T follicular helper cell (primary cell): ENCODE measurements around the gene SLC22A3.
A peak's percentile ranks its signal among the peaks of the same experiment; 100 is the strongest.
"Not testable (repeated sequence)": the region's sequence is repeated elsewhere in the genome, so short reads cannot be mapped to it uniquely, and the experiment has no call there.

Source experiments
- DNase-seq: peaks from one replicate; pipeline ENCODE4 v3.0.0-alpha.2; 2020; ENCODE audit warnings: low read depth

Gene SLC22A3

DNA sequence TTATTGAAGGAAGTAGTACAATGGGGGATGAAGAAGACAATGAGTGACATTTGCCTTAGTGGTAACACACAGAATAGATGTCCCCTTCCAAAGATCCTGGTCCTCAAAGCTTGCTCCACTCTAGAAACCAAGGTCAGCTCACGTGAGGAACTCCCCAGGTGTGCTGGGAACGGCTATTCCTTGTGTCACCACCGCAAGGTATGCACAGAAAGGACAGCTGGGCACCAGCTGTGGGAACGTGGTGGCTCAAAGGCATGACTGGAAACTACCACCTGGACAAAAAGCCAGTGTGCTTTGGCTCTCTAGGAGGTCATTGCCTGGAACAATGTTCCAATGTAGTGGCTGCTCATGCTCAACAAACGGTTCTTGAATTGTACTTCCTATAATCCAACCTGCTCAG is 94.0 kb downstream of the SLC22A3 start:
- DNase-seq = no peak

GRCh38 chr6:160445130-160445529 is 97.0 kb downstream of the SLC22A3 start:
- DNase-seq = no peak

GRCh38 chr6:160447350-160447749 is 99.2 kb downstream of the SLC22A3 start:
- DNase-seq = no peak

GRCh38 chr6:160449787-160450186 is 101.6 kb downstream of the SLC22A3 start:
- not testable (repeated sequence) for DNase-seq

- DNase-seq = no peak
These were observed 102.7 kb downstream of the SLC22A3 start for GRCh38 chr6:160450849-160451248.

DNA sequence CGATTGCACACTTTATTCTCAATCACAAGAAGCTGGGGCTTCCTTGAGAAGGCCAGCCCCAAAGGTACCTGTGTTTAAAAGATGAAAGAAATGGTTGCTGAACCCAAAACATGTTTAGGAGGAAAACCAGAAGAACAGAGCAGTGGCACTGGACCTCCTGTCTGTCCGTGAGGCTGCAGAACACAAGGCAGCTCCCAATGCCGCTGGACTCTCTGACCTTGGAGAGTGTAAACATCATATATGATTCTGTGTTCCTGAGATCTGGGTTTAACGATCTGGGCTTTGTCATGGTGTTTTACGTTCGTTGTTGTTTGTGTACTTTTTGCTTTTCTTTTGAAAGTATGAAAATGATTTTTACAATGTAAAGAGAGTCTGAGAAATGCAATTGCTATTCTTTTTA is 106.1 kb downstream of the SLC22A3 start:
- no peak for DNase-seq

DNA sequence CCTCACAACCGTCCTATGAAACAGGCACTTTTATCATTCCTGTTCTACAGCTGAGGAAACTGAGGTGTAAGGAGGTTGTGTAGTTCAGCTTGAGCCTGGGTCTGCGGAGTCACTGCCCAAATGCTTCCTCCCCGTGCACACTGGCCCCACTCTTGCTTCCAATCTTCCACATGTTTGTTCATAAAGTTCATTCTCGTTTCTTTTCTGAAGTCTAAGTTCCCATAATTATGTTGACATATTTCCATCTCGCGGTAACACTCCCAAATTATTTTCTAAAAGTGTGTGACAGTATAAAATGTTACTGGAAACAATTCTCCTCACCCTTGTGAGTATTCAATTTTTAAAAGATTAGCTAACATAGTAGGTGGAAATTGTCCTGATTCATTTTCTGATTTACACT is 106.9 kb downstream of the SLC22A3 start:
- no peak for DNase-seq

DNA sequence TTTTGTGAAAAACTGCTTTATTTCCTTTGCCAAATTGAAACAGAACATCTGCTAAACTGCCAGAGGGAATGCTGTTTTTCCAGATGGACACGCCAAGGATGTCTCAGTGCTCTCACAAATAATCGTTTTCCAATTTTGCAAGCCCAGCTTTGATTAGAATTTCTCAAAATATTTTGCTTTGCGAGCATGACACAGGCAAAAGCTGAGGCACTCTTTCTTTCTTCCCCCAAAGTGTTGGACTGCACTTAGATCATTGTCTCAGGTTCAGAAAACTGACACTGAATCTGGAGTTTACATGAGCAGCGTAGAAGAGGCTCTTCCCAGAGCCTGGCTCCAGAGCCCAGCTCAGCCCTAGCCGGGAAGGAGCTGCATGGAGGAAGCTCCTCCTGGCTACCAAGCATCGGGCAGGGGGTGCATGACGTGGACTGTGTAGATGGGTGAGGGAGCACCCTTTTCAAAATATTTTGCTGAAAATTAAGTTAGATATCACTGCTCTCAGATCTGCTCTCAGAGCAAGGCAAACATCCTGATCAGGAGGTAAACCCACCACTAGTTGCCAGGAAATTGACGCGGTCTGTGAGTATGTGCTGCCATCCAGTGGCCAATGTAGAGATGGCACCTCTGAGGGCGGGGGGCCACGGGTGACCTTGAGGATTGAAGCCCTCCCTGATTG is 107.5 kb downstream of the SLC22A3 start:
- DNase-seq = peak; percentile 50

DNA sequence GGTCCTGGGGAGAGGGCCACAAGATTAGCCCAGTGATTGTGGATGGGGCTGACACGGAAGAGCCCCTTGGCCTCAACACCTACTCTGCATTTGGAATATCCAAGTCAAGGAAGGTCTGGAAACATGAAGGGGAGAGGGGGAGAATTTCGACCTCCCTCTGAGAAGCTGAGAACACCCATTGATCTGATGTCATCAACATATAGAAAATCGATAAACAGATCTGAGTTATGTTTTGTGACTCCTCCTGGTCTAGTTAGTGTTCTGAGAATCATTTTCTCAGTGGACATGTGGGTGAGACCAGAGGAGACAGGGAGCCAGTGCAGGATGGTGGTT is 108.0 kb downstream of the SLC22A3 start:
- no peak for DNase-seq

DNA sequence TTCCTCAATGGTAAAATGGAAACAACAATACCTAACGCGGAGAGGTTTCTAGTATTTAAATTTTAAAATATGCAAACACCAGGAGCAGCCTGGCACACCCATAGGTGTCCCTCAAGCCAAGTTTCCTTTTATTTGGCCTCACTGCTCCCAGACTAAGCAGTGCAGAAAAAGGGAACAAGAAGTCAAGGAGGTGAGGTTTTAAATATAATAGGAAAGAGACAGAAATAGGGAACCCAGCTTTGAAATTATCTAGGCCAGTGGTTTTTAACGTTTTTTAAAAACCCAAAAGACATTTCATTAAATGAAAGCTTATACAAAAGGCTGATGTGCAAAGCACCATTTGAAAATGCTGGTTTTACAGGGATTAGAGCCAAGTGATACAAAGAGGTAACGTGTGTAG is 109.6 kb downstream of the SLC22A3 start:
- DNase-seq = no peak

GRCh38 chr6:160461641-160462040 is 113.5 kb downstream of the SLC22A3 start:
- no peak for DNase-seq

DNA sequence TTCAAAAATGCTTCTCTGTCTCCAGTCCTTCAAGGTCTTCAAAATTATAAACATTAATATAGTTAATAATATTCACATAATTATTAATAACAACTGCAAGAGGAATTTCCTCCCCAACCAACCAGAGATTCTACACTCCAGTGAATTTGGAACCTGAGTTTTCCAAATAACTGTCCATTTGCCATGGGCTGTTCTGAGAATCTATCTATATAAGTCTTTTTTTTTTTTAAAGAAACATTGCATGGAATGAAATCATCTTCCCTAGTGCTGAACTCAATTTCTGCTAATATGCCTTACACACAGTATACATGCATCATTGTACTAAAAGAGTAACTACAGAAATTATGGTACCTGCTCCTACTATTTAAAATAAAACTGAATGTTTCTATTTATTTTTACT is 113.9 kb downstream of the SLC22A3 start:
- DNase-seq = no peak

DNA sequence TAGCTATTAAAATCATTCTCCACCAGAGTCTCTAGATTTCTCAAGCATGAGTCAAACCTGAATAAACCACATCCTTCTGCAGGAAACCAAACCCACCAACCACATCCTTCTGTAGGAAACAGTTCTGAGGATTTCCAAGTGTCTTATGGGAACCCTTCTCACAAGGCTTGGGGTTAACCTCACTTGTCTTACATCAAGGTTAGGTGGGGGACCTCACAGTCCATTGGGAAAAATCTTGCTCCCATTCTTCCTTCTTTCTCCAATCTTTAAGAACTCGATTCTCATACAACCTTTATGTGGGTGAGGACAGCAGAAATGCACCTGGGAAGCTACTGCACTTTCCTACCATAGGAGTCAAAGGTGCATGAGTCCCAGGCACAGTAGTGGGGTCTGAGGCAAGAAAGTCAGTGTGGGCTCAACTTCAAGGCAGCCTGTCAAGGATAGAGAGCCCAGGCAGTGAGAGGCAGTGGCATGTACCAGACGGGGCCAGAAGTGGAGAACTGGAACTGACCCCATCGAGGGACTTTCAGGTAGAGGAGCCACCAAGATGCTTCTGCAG is 114.5 kb downstream of the SLC22A3 start:
- DNase-seq = peak; percentile 59

DNA sequence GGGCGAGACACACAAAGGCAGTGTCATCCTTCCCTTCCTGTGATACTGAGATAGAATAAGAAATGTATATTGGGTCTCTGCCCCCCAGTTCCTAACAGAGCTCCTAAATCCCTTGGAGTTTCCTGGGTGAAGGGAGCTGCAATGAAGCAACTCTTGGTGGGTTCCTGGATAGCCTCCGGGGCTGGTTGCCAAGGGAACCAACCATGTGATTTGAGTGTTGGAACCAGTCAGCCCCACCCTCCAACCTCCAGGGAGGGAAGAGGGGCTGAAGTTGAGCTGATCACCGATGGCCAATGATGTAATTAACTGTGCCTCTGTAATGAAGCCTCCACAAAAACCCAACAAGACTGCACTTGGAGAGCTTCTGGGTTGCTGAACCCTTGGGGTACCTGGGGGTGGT is 116.6 kb downstream of the SLC22A3 start:
- DNase-seq = no peak

DNA sequence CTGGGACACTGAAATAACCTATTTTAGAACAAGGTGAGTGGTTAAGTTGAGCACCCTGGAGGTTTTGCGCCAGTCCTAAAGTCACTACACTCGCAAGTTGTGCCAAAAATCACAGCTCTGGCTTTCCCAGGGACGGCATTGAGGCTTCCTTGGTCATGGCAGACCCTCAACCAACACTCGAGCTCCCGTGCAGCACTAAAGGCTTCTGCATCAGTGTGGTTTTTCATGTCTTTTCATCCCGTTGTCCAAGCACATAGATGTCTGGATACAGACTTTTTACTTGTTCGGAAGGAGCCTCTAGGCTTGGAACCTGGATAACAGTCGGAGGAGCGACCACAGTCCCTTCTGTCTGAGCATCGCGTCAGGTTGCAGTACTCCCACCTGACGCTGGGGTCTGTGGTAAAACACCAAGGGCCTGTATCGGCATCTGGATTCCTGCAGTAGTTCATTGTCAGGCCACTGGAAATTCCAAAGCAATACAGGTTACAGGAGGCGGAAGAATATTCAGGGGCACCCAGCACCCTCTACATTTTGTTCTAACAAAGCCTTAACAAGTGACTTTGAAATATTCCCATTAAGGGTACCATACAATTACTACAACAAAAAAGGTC is 119.2 kb downstream of the SLC22A3 start:
- not testable (repeated sequence) for DNase-seq

GRCh38 chr6:160469153-160469552 is 121.0 kb downstream of the SLC22A3 start:
- DNase-seq = no peak

GRCh38 chr6:160476056-160476455 is 127.9 kb downstream of the SLC22A3 start:
- DNase-seq = not testable (repeated sequence)

- DNase-seq = not testable (repeated sequence)
These were observed 128.9 kb downstream of the SLC22A3 start for GRCh38 chr6:160477072-160477471.

- no peak for DNase-seq
These were observed 129.7 kb downstream of the SLC22A3 start for GRCh38 chr6:160477901-160478300.

GRCh38 chr6:160487116-160487515 is 138.9 kb downstream of the SLC22A3 start:
- no peak for DNase-seq

- DNase-seq = no peak
These were observed 140.9 kb downstream of the SLC22A3 start for GRCh38 chr6:160489091-160489490.

GRCh38 chr6:160494576-160494975 is 146.4 kb downstream of the SLC22A3 start:
- no peak for DNase-seq

DNA sequence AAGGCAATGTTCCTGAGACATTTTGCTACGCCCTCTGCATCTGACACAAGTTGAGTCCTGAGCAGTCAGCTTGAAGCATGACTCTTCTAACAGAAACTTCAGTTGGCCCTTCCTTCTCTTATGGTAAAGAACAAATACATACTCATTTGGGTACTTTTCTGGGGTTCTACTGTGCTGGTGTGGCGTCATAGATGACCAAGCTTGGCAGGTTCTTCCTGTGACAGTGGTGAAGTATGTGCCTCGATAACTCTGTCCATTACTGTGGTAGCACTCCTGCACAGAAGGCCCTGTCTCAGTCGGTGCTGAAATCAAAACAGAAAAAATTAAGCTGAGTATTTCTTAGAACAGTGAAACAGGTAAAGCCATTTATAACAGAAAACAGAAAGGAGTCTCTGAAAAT is 152.5 kb downstream of the SLC22A3 start:
- no peak for DNase-seq
